SK-N-SH (cell line): Measurements from ENCODE around the gene PGP. TPM values are rescaled to one million over a fixed set of nuclear protein-coding genes. Genes with fewer than 3 reads are reported as not detected.

ENCODE experiments used
- CTCF ChIA-PET: fragments of 300-600, 350-600 bp; formaldehyde crosslinking; extraction: SDS; loops from one replicate; lab custom pipeline; 2021; lab: Yijun Ruan, JAX
- POLR2A ChIA-PET: fragments of 350-600 bp; sonication (Branson Sonifier 250); formaldehyde crosslinking; extraction: SDS; loops from one replicate; lab custom pipeline; 2020; ENCODE audit warnings: antibody characterized with exemption, inconsistent platforms; lab: Yijun Ruan, JAX
- DNase-seq: peaks from one replicate; pipeline ENCODE4 v3.0.0; 2012
- H2AFZ ChIP-seq: fragments of 200-600 bp; sonication (generic); 2 replicates; pipeline ENCODE4 v1.8.1; 2016; ENCODE audit warnings: antibody characterized with exemption, mild to moderate bottlenecking, low read depth
- H3F3A ChIP-seq: fragments of 200-600 bp; sonication (generic); replicated peaks from 2 replicates; pipeline ENCODE3; 2016; ENCODE audit warnings: antibody characterized with exemption, mild to moderate bottlenecking; ENCODE audit not compliant: insufficient read depth
- H3K27ac ChIP-seq, 2 experiments: fragments of 200-500 bp in 1 of 2; fragments of 200-600 bp in 1 of 2; sonication (Bioruptor generic) in 1 of 2; sonication (generic), shearing (Covaris generic) in 1 of 2; 2 replicates each; pipeline versions ENCODE4 v1.5.1 to v1.6.1; 2014 to 2016; ENCODE audit warnings: low read depth in 2 of 2, inconsistent platforms in 1 of 2, low read length in 1 of 2, mild to moderate bottlenecking in 1 of 2, mixed read lengths in 1 of 2
- H3K27me3 ChIP-seq: fragments of 200-600 bp; sonication (generic), shearing (Covaris generic); 2 replicates; pipeline ENCODE4 v1.6.1; 2016; ENCODE audit warnings: mixed run types; ENCODE audit not compliant: insufficient read depth
- H3K36me3 ChIP-seq, 2 experiments: fragments of 200-500 bp in 1 of 2; fragments of 200-600 bp in 1 of 2; sonication (Bioruptor generic) in 1 of 2; sonication (generic) in 1 of 2; replicated peaks in 1 of 2; 2 replicates each; pipeline versions ENCODE3 to v1.5.1; 2014 to 2016; ENCODE audit warnings: low read length in 1 of 2, mild to moderate bottlenecking in 1 of 2; ENCODE audit not compliant: insufficient read depth in 2 of 2, control insufficient read depth in 1 of 2
- H3K4me1 ChIP-seq, 2 experiments: fragments of 200-500 bp in 1 of 2; fragments of 200-600 bp in 1 of 2; sonication (Bioruptor generic) in 1 of 2; sonication (generic), shearing (Covaris generic) in 1 of 2; 2 replicates each; pipeline versions ENCODE4 v1.5.1 to v1.6.1; 2014 to 2016; ENCODE audit warnings: low read depth in 1 of 2, low read length in 1 of 2, mixed run types in 1 of 2; ENCODE audit not compliant: insufficient read depth in 2 of 2, control insufficient read depth in 1 of 2
- H3K4me2 ChIP-seq: fragments of 200-600 bp; sonication (generic), shearing (Covaris generic); 2 replicates; pipeline ENCODE4 v1.6.1; 2017; ENCODE audit warnings: mixed run types
- H3K4me3 ChIP-seq, 2 experiments: fragments of 200-500 bp in 1 of 2; fragments of 200-600 bp in 1 of 2; sonication (Bioruptor generic) in 1 of 2; sonication (generic), shearing (Covaris generic) in 1 of 2; 2 replicates each; pipeline versions ENCODE4 v1.5.1 to v1.8.1; 2014 to 2016; ENCODE audit warnings: low read depth in 2 of 2, inconsistent platforms in 1 of 2, low read length in 1 of 2, mild to moderate bottlenecking in 1 of 2, mixed read lengths in 1 of 2, moderate library complexity in 1 of 2
- H3K79me2 ChIP-seq: fragments of 200-600 bp; sonication (generic); 2 replicates; pipeline ENCODE4 v1.8.1; 2017; ENCODE audit warnings: mild to moderate bottlenecking; ENCODE audit not compliant: insufficient read depth
- H3K9ac ChIP-seq: fragments of 200-600 bp; sonication (generic); 2 replicates; pipeline ENCODE4 v1.6.1; 2017; ENCODE audit warnings: mixed run types
- H3K9me2 ChIP-seq: fragments of 200-600 bp; sonication (generic); 2 replicates; pipeline ENCODE4 v1.6.1; 2017; ENCODE audit warnings: mixed run types
- H3K9me3 ChIP-seq: fragments of 200-600 bp; sonication (generic); 2 replicates; pipeline ENCODE4 v1.6.1; 2017; ENCODE audit warnings: mixed run types, mild to moderate bottlenecking, moderate library complexity
- H4K20me1 ChIP-seq: fragments of 200-600 bp; sonication (generic); 2 replicates; pipeline ENCODE4 v1.6.1; 2017; ENCODE audit warnings: mild to moderate bottlenecking, mixed run types; ENCODE audit not compliant: insufficient read depth
- CHD2 ChIP-seq: fragments of 150-350 bp; IDR thresholded peaks from 2 replicates; pipeline ENCODE4 v1.6.1; 2018; ENCODE audit warnings: low read length; ENCODE audit not compliant: partially characterized antibody
- CTCF ChIP-seq: fragments of 200-600 bp; sonication (generic); IDR thresholded peaks from 2 replicates; pipeline ENCODE4 v1.6.1; 2017; ENCODE audit warnings: antibody characterized with exemption, mild to moderate bottlenecking, moderate library complexity
- EZH2phosphoT487 ChIP-seq: fragments of 200-600 bp; sonication (generic); IDR thresholded peaks from 2 replicates; pipeline ENCODE4 v1.6.1; 2017; ENCODE audit warnings: low read depth, mixed run types, mild to moderate bottlenecking, antibody characterized with exemption, moderate library complexity, borderline replicate concordance
- FOSL2 ChIP-seq: IDR thresholded peaks from 2 replicates; pipeline ENCODE4 v1.4.0; 2012; ENCODE audit warnings: low read depth, mild to moderate bottlenecking, moderate library complexity, borderline replicate concordance
- FOXM1 ChIP-seq: IDR thresholded peaks from 2 replicates; pipeline ENCODE4 v1.4.0; 2012; ENCODE audit warnings: low read depth, mild to moderate bottlenecking
- GABPA ChIP-seq: IDR thresholded peaks from 2 replicates; pipeline ENCODE4 v1.4.0; 2012; ENCODE audit warnings: low read depth, mild to moderate bottlenecking
- MEF2A ChIP-seq: IDR thresholded peaks from 2 replicates; pipeline ENCODE4 v1.4.0; 2012; ENCODE audit warnings: low read depth, borderline replicate concordance
- MXI1 ChIP-seq: IDR thresholded peaks from 2 replicates; pipeline ENCODE4 v1.6.1; 2012; ENCODE audit warnings: mild to moderate bottlenecking, low read depth, low read length, improper control_type of control experiment
- NFIC ChIP-seq: IDR thresholded peaks from 2 replicates; pipeline ENCODE4 v1.4.0; 2012; ENCODE audit warnings: borderline replicate concordance
- RAD21 ChIP-seq: IDR thresholded peaks from 2 replicates; pipeline ENCODE4 v1.6.1; 2012; ENCODE audit warnings: mild to moderate bottlenecking, low read length
- RXRA ChIP-seq: IDR thresholded peaks from 2 replicates; pipeline ENCODE4 v1.4.0; 2012; ENCODE audit warnings: low read depth, mild to moderate bottlenecking, borderline replicate concordance
- SIN3A ChIP-seq: IDR thresholded peaks from 2 replicates; pipeline ENCODE4 v1.6.1; 2012; ENCODE audit warnings: low read depth, mild to moderate bottlenecking, low read length, moderate library complexity, borderline replicate concordance
- SMC3 ChIP-seq: IDR thresholded peaks from 2 replicates; pipeline ENCODE4 v1.6.1; 2012; ENCODE audit warnings: low read depth, low read length, improper control_type of control experiment
- TAF1 ChIP-seq: IDR thresholded peaks from 2 replicates; pipeline ENCODE4 v1.6.1; 2012; ENCODE audit warnings: low read depth, mild to moderate bottlenecking, low read length, moderate library complexity, borderline replicate concordance
- TEAD4 ChIP-seq: IDR thresholded peaks from 2 replicates; pipeline ENCODE4 v1.4.0; 2012; ENCODE audit warnings: mild to moderate bottlenecking, borderline replicate concordance; ENCODE audit not compliant: insufficient read depth
- YY1 ChIP-seq: IDR thresholded peaks from 2 replicates; pipeline ENCODE4 v1.4.0; 2012; ENCODE audit warnings: low read depth, mild to moderate bottlenecking
- WGBS: methylation state at CpG from one replicate; pipeline ENCODE4 v1.1.6; 2017; ENCODE audit warnings: low lambda C conversion rate; 5-methylcytosine and 5-hydroxymethylcytosine counted together
- polyA plus RNA-seq, 3 experiments: library from polyadenylated mRNA; depleted of rRNA; stranded (reverse); fragments of >200 nt; gene quantifications; 2 replicates each; pipeline ENCODE4 v1.2.3, GENCODE V29; 2012
- TF ChIP-seq, protein P1 (sequence below): fragments of 150-350 bp; IDR thresholded peaks from 2 replicates; pipeline ENCODE4 v1.6.1; 2016; ENCODE audit warnings: mild to moderate bottlenecking, low read depth, low read length
- TF ChIP-seq, protein P2 (sequence below): IDR thresholded peaks from 2 replicates; pipeline ENCODE4 v1.4.0; 2012; ENCODE audit warnings: low read depth, borderline replicate concordance
- TF ChIP-seq, protein P3 (sequence below): IDR thresholded peaks from 2 replicates; pipeline ENCODE4; 2012
- TF ChIP-seq, protein P4 (sequence below): IDR thresholded peaks from 2 replicates; pipeline ENCODE4 v1.4.0; 2012; ENCODE audit warnings: low read depth

PGP gene
- polyA plus RNA-seq, 1 of the 3 experiments (the other 2 are of a cell fraction) = 10.3 TPM

- Histone ChIP-seq H3K27me3 (no peaks in the 10 kb centered on the region), H2AFZ (no peak overlapping the region), H4K20me1 (no peaks in the 10 kb centered on the region), H3K9ac (no peak overlapping the region), H3K4me1 (peaks cover 0 to 2% of the 10 kb centered on the region in 2 experiments; a peak in 1 of 4 replicates), H3K9me2 (no peaks in the 10 kb centered on the region), H3F3A (no peaks in the 10 kb centered on the region), H3K4me2 (no peak overlapping the region), H3K4me3 (no peak overlapping the region), H3K9me3 (no peaks in the 10 kb centered on the region), H3K36me3 (no peaks in the 10 kb centered on the region), H3K79me2 (no peaks in the 10 kb centered on the region), H3K27ac (no peak overlapping the region)
- no peak for DNase-seq
- TF ChIP-seq, protein P1, sequence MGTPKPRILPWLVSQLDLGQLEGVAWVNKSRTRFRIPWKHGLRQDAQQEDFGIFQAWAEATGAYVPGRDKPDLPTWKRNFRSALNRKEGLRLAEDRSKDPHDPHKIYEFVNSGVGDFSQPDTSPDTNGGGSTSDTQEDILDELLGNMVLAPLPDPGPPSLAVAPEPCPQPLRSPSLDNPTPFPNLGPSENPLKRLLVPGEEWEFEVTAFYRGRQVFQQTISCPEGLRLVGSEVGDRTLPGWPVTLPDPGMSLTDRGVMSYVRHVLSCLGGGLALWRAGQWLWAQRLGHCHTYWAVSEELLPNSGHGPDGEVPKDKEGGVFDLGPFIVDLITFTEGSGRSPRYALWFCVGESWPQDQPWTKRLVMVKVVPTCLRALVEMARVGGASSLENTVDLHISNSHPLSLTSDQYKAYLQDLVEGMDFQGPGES = no peak
- TF ChIP-seq FOSL2 = no peak
- no peak for TF ChIP-seq YY1
- TF ChIP-seq EZH2phosphoT487 = no peak
- TF ChIP-seq CHD2 = no peak
- no peak for TF ChIP-seq TAF1
- no peak for TF ChIP-seq TEAD4
- no peak for TF ChIP-seq MEF2A
- TF ChIP-seq CTCF = no peak
- no peak for TF ChIP-seq GABPA
- TF ChIP-seq, protein P2, sequence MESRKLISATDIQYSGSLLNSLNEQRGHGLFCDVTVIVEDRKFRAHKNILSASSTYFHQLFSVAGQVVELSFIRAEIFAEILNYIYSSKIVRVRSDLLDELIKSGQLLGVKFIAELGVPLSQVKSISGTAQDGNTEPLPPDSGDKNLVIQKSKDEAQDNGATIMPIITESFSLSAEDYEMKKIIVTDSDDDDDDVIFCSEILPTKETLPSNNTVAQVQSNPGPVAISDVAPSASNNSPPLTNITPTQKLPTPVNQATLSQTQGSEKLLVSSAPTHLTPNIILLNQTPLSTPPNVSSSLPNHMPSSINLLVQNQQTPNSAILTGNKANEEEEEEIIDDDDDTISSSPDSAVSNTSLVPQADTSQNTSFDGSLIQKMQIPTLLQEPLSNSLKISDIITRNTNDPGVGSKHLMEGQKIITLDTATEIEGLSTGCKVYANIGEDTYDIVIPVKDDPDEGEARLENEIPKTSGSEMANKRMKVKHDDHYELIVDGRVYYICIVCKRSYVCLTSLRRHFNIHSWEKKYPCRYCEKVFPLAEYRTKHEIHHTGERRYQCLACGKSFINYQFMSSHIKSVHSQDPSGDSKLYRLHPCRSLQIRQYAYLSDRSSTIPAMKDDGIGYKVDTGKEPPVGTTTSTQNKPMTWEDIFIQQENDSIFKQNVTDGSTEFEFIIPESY = no peak
- 93% methylated on average over 10 of the region's 25 CpGs for WGBS
- CTCF ChIA-PET = no interaction called here
- POLR2A ChIA-PET = no interaction called here
Measured at GRCh38 chr16:2189252-2189893, 25.3 kb downstream of the PGP start.

DNA sequence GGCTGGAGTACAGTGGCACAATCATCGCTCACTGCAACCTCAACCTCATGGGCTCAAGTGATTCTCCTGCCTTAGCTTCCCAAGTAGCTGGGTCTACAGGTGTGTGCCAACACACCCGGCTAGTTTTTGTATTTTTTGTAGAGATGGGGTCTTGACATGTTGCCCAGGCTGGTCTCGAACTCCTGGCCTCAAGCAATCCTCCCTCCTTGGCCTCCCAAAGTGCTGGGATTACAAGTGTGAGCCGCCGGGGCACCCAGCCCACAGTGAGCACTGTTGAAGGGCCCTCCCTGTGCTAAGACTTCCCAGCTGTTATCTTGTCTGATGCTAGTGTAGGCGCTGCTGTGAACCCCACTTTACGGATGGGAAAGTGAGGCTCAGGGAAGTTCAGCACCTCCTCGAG is 26.2 kb downstream of the PGP start:
- Histone ChIP-seq H4K20me1 (no peaks in the 10 kb centered on the region), H3K9ac (no peak overlapping the region), H3F3A (no peaks in the 10 kb centered on the region), H3K4me1 (no peaks in the 10 kb centered on the region), H3K79me2 (no peaks in the 10 kb centered on the region), H2AFZ (no peak overlapping the region), H3K36me3 (no peaks in the 10 kb centered on the region), H3K4me2 (no peak overlapping the region), H3K9me3 (no peaks in the 10 kb centered on the region), H3K27ac (no peak overlapping the region), H3K9me2 (no peaks in the 10 kb centered on the region), H3K27me3 (no peaks in the 10 kb centered on the region), H3K4me3 (no peak overlapping the region)
- CTCF ChIA-PET = interaction anchor here (0.6 kb wide), 1 partner anchor 16 kb away, joined by 3 read pairs; no protein-coding TSS in a partner anchor
- TF ChIP-seq TEAD4 = no peak
- no peak for TF ChIP-seq SMC3
- TF ChIP-seq, protein P3, sequence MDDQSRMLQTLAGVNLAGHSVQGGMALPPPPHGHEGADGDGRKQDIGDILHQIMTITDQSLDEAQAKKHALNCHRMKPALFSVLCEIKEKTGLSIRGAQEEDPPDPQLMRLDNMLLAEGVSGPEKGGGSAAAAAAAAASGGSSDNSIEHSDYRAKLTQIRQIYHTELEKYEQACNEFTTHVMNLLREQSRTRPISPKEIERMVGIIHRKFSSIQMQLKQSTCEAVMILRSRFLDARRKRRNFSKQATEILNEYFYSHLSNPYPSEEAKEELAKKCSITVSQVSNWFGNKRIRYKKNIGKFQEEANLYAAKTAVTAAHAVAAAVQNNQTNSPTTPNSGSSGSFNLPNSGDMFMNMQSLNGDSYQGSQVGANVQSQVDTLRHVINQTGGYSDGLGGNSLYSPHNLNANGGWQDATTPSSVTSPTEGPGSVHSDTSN = no peak
- TF ChIP-seq MXI1 = no peak
- TF ChIP-seq MEF2A = no peak
- no peak for TF ChIP-seq SIN3A
- TF ChIP-seq RXRA = no peak
- no peak for TF ChIP-seq GABPA
- no peak for TF ChIP-seq RAD21
- TF ChIP-seq NFIC = no peak
- TF ChIP-seq, protein P4, sequence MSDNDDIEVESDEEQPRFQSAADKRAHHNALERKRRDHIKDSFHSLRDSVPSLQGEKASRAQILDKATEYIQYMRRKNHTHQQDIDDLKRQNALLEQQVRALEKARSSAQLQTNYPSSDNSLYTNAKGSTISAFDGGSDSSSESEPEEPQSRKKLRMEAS = no peak
- no peak for TF ChIP-seq FOXM1
- DNase-seq = no peak
- WGBS = 82% methylated on average over 7 of the region's 8 CpGs
- POLR2A ChIA-PET = interaction anchor here (0.6 kb wide), 1 partner anchor 133 kb away, joined by 3 read pairs; no protein-coding TSS in a partner anchor
